GM19438 (cell line): ENCODE results near the gene HNRNPA2B1.
"Not testable (repeated sequence)": the region's sequence is repeated elsewhere in the genome, so short reads cannot be mapped to it uniquely, and the experiment has no call there.

Experiments used
- ATAC-seq: cut with Tn5 transposase; IDR thresholded peaks from one replicate; pipeline ENCODE4 v1.9.1; 2021; ENCODE audit warnings: low read depth; ENCODE audit not compliant: unreplicated experiment

The HNRNPA2B1 gene

DNA sequence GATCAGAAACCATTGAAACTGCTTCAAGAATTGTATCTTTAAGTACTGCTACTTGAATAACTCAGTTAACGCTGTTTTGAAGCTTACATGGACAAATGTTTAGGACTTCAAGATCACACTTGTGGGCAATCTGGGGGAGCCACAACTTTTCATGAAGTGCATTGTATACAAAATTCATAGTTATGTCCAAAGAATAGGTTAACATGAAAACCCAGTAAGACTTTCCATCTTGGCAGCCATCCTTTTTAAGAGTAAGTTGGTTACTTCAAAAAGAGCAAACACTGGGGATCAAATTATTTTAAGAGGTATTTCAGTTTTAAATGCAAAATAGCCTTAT is 14.7 kb downstream of the HNRNPA2B1 start:
- ATAC-seq = no peak

DNA sequence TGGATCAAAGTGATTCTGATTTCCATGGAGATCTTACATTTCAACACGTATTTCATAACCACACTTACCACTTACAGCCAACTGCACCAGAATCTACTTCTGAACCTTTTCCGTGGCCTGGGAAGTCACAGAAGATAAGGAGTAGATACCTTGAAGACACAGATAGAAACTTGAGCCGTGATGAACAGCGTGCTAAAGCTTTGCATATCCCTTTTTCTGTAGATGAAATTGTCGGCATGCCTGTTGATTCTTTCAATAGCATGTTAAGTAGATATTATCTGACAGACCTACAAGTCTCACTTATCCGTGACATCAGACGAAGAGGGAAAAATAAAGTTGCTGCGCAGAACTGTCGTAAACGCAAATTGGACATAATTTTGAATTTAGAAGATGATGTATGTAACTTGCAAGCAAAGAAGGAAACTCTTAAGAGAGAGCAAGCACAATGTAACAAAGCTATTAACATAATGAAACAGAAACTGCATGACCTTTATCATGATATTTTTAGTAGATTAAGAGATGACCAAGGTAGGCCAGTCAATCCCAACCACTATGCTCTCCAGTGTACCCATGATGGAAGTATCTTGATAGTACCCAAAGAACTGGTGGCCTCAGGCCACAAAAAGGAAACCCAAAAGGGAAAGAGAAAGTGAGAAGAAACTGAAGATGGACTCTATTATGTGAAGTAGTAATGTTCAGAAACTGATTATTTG is 15.3 kb downstream of the HNRNPA2B1 start:
- ATAC-seq = no peak

DNA sequence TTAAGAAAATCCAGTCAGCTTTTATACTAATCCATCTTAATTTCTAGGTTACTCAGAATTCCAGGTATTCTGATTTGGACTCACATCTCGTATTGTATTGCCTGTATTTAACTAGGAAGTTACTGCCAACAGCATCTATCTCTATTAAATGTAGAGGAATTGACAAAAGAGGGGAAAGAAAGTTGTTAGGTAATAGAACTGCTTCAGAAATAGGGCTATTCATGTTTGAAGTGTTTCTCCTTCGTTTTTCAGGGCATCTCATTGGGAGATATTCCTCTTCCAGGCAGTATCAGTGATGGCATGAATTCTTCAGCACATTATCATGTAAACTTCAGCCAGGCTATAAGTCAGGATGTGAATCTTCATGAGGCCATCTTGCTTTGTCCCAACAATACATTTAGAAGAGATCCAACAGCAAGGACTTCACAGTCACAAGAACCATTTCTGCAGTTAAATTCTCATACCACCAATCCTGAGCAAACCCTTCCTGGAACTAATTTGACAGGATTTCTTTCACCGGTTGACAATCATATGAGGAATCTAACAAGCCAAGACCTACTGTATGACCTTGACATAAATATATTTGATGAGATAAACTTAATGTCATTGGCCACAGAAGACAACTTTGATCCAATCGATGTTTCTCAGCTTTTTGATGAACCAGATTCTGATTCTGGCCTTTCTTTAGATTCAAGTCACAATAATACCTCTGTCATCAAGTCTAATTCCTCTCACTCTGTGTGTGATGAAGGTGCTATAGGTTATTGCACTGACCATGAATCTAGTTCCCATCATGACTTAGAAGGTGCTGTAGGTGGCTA is 16.1 kb downstream of the HNRNPA2B1 start:
- ATAC-seq = not testable (repeated sequence)

DNA sequence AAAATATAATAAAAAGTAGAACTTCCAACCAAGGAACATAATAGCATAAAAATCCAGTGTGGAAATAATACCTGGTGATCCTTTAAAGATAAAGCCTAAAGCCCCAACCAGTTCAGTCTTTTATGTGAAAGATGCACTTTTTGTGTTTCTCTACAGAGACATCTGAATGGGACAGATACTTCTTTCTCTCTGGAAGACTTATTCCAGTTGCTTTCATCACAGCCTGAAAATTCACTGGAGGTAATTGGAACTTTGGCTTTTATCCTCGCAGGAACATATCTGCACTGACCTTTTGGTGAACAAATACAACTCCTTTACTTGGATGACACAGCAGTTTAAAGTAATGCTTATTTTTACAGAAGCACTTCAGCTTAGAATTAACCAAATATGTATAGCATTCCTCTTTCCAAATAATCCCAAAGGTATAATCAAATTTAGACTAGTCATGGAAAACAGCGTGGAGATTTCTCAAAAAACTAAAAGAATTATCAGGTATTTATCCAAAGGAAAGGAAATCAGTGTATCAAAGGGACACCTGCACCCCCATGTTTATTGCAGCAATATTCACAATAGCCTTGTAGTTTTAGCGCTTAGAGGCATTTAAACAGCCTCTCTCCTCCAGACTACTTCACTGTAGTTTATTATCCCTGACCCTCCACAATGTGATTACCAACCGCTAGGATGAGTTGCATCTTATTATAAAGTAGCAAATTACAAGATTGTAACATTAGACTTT is 16.8 kb downstream of the HNRNPA2B1 start:
- no peak for ATAC-seq

DNA sequence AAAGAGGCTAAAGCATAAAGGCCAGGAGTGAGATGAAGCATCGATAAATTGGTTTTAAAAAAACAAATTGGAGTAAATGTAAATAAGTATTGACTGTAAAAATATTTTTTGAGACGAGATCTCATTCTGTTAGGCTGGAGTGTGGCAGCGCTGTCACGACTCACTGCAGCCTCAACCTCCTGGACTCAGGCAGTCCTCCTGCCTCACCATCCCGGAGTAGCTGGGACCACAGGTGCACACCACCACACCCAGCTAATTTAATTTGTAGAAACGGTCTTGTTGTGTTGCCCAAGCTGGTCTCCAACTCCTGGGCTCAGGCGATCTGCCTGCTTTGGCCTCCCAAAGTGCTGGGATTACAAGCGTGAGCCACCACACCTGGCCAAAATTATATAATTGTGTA is 17.8 kb downstream of the HNRNPA2B1 start:
- no peak for ATAC-seq

DNA sequence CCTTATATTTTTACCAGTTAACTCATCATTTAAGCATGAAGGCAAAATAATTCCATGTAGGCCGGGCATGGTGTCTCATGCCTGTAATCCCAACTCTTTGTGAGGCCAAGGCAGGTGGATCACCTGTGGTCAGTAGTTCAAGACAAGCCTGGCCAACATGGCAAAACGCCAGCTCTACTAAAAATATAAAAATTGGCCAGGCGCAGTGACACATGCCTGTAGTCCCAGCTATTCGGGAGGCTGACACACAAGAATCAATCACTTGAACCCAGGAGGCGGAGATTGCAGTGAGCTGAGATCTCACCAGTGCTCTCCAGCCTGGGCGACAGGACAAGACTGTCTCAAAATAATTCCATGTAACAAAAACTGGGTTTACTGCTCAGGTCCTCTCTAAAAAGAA is 18.3 kb downstream of the HNRNPA2B1 start:
- ATAC-seq = no peak

DNA sequence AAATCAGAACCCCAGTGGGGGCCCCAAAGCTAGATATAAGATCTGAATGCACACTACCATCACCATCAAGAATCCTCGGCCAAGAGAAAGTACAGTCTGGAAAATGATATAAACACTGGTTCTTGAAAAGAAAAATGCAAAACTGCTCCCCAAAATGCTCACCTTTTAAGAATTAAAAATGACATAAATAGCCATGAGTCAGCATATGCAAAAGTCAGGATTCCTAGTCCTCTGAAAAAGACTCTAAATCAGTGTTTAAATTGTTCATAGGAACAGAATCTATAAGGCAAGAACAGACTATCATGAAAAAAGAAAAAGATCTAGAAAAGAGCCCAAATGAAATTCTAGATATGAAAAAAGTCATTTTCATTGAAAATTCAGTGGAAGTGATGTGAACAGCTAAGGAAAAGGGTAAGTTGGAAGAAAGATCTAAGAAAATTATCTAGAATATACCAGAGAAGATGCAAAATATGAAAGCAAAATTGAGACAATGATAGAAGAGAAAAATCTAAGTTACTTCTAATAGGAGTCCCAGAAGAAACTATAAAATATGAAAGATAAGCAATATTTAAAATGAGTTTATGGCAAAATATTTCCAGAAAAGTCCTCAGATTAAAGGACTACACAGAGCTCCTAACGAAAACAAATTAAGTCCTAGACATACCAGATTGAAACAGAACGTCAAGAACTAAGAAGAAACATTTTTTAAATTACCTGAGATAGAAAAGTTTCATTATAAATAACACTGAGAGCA is 18.9 kb downstream of the HNRNPA2B1 start:
- no peak for ATAC-seq

DNA sequence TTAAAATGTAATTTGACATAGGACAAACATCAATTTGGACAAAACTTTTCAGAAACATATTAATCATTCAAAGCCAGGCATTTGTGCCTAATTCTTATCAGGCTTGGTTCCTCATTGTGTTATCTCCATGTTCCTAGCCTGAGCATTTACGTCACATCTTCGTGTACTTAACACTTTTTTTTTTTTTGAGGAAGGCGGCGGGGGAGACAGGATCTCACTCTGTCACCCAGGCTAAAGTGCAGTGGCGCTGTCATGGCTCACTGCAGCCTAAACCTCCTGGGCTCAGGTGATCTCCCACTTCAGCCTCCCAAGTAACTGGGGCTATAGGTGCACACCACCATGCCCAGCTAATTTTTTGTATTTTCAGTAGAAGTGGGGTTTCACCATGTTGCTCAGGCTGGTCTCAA is 19.8 kb downstream of the HNRNPA2B1 start:
- no peak for ATAC-seq

DNA sequence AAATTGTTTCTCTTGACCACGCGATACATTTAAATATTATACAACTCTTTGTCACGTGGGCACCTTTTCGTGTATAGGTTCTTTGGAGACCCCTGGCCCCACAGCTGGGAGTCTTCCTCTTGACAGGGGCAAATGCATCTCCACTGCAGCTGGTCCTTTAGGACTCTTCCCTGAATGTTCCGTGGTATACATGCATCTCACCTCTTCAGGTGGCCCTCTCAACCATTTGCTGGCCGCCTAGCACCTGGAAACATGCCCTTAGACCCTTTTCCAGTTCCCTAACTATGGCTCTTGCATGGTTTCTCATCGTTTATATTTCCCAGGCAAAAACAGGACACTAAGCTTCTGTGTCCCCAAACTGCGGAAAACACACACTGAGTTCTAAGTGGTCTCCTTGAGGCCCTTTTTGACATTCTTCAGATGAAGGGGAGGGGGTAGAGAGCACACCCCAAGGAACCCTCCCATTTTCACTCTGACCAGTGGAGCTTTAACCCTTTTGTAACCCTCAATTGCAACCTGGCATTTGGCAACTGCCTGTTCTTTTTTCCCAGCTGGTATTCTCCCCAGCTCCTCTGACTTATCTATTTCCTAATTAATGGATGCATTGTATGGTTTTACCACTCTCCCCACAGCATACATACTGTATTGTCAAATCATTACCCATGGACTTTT is 20.6 kb downstream of the HNRNPA2B1 start:
- no peak for ATAC-seq

DNA sequence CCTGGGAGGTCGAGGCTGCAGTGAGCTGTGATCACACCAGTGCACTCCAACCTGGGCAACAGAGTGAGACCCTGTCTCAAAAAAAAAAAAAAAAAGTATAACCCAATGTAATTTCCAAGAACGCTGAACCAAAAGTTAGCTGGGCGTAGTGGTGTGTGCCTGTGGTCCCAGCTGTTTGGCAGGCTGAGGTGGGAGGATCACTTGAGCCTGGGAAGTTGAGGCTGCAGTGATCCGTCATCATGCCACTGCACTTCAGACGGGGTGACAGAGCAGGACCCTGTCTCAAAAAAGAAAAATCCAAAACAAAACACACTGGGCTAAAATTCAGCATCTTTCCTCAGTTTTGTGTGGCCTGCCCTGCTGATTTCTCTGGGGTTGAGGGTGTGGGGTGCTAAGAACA is 21.1 kb downstream of the HNRNPA2B1 start:
- ATAC-seq = no peak

DNA sequence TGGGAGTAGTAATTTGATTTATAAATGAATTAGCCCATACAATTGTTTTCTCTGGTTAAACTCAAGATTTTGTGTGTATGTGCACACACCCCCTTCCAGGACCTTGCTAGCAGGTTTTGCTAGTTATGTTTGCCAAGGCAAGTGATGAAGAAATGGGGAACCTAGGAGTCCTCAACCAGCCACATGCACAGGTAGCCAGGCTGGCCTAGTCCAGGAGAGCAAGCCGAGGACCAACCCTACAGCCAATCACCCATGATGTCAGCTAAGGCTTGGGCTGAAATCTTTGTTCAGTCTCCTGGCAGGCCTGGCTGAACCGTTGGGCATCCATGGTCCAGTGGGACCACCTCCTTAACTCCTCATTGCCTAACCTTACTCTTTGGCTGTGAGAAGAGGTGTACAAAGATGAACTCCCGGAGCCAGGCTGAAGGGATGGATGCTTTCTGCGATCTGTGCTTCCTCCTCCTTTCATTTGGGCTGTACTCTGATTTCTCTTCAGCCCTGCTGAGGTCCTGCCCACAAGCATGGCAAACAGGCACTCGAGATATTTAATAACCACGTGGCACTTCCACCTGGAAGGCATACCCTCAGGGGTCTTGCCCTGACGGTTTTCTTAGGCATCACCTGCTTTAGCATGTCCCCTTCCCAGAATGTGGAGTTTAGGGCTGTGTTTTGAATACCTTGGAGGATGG is 22.1 kb downstream of the HNRNPA2B1 start:
- ATAC-seq = no peak

DNA sequence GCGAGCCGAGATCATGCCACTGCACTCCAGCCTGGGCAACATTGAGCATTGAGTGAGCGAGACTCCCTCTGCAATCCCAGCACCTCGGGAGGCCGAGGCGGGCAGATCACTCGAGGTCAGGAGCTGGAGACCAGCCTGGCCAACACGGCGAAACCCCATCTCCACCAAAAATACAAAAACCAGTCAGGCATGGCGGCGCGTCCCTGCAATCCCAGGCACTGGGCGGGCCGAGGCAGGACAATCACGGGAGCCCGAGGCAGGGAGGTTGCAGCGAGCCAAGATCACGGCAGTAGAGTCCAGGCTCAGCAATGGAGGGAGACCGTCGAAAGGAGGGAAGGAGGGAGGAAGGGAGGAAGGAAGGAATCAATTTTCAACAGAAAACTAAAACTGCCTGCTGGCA is 23.3 kb downstream of the HNRNPA2B1 start:
- not testable (repeated sequence) for ATAC-seq

DNA sequence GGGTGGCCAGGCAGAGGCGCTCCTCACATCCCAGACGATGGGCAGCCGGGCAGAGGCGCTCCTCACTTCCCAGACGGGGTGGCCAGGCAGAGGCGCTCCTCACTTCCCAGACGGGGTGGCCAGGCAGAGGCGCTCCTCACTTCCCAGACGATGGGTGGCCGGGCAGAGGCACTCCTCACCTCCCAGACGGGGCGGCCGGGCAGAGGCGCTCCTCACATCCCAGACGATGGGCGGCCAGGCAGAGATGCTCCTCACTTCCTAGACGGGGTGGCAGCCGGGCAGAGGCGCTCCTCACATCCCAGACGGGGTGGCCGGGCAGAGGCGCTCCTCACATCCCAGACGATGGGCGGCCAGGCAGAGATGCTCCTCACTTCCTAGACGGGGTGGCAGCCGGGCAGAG is 23.9 kb downstream of the HNRNPA2B1 start:
- not testable (repeated sequence) for ATAC-seq

DNA sequence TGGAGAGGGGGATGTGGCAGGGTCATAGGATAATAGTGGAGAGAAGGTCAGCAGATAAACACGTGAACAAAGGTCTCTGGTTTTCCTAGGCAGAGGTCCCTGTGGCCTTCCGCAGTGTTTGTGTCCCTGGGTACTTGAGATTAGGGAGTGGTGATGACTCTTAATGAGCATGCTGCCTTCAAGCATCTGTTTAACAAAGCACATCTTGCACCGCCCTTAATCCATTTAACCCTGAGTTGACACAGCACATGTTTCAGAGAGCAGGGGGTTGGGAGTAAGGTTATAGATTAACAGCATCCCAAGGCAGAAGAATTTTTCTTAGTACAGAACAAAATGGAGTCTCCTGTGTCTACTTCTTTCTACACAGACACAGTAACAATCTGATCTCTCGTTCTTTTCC is 24.6 kb downstream of the HNRNPA2B1 start:
- not testable (repeated sequence) for ATAC-seq

DNA sequence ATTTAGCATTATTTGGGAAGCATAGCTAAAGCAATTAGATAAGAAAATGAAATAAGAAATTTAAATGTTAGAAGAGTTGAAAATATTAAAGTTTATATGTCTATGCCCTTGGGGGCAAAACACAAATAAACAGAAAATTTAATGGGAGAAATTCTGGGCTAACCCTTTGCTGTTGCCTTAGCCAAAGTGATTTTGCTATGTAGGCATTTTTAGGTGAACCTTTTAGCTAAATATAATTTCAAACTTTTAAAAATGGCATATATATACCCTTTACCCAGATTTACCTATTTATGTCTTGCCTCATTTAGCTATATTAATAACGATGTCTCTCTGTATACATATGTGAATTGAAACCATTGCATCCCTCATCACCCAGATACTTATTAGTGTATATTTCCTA is 28.5 kb downstream of the HNRNPA2B1 start:
- ATAC-seq = no peak

DNA sequence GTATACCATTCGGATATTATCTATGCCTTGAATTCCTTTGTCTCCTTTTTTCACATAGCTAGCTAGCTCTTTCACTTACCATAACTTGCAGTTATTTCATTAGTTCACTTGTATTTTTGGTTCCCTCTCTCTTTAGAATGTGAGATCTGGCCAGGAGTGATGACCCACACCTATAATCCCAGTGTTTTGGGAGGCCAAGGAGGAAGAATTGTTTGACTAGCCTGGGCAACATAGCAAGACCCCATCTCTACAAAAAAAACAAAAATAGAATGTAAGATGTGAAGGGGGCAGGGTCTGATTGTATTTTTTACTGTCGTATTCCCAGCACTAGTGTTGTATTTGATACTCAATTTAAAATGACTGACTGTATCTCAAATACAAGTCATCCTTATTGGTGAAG is 28.9 kb downstream of the HNRNPA2B1 start:
- ATAC-seq = no peak

DNA sequence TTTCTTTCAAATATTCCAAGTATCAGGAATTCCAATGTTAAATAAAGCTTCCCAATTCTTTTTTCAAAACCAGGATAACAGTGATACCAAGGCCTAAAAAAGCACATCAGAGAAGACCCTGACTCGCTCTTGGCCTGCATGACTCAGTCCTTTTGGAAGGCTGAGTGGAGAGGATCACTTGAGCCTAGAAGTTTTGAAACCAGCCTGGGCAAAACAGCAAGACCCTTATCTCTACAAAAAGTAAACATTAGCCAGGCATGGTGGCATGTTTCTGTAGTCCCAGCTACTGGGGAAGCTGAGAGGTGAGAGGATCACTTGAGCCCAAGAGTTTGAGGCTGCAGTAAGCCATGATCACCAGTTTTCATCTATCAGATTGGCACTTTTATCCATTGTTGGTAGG is 29.9 kb downstream of the HNRNPA2B1 start:
- ATAC-seq = no peak

DNA sequence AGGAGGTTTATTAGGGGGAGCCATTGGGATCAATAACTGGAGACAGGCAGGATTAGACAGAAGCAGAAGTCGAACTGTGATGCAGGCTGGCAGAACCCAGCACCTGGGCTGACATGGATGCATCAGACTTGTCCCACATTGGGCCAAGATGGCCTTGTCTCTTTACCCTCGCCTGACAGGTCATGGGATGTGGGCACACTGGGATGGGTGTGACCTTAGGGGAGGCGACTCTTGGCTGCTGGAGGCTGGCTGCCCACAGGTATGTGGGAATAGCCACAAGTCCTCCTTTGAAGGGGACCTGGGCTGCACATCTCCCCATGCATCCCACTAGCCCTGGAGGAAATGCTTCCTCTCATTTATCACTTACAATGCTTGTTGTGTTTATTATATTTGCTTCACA is 31.3 kb downstream of the HNRNPA2B1 start:
- no peak for ATAC-seq

DNA sequence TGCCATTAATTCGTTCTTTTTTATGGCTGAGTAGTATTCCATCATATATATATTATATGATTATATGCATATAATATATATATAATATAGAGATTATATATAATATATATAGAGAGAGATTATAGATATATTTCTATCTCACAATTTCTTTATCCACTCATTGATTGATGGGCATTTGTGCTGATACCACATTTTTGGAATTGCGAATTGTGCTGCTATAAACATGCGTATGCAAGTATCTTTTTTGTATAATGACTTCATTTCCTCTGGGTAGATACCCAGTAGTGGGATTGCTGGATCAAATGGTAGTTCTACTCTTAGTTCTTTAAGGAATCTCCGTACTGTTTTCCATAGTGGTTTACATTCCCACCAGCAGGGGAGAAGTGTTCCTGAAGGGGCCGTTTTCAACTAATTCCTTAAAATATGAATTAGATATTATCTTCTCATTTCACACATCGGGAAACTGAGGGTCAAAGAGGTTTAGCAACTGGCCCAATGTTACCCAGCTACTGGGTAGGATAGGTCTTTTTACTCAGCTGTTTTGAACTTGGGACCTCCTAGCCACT is 32.0 kb downstream of the HNRNPA2B1 start:
- ATAC-seq = no peak
